ENCODE data around the gene JAM3.

The JAM3 gene

DNA sequence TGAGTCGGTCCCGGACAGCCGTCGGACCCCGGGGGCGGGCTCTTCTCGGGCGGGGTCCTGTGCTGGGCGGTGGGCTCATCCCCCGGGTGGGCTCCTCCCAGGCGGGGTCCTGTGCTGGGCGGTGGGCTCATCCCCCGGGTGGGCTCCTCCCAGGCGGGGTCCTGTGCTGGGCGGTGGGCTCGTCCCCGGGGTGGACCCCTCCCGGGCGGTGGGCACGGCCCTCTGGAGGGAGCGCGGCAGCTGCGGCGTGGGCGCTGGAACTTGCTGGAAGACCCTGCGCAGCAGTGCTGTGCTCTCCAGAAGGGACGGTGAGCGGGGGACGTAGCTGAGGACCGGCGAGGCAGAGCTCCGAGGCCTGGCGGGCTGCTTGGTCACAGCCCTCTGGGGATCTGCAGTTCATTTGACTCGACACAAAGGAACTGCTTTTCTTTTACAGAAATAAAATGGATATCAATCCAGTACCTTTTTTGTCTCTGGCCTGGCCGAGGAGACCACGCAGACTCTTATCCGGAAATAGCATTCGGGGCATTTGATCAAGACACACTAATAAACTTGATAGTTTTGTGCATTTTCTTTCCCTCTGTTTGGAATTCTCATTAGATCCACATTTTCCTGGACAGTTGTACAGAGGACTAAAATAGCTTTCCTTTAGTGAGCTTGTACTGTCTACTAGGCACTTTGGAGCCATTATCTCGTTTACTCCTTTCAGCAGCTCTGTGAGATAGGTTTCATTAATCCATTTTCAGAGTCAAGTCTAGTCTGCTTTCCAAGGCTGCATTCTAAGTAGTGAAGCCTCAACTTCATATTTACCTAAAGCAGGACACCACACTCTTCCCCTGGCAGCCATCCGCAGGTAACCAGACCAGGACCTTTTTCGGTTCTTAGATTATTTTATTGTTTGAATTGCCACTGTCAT, 812 bp downstream of the JAM3 start:
- no peak overlapping the region for H4K91ac ChIP-seq (ENCODE audit: low read depth, low read length, poor library complexity)
- no peaks in the 10 kb centered on the region for H3K27me3 ChIP-seq (ENCODE audit: control insufficient read depth in 3 of 3, insufficient read depth in 3 of 3, low read depth in 1 of 3, low read length in 3 of 3)
- peak overlapping the region; percentile 78 for H3K9ac ChIP-seq (ENCODE audit: low read depth, low read length, poor library complexity)
- peak overlapping the region; percentile 19 for H2BK15ac ChIP-seq (ENCODE audit: low read length)
- H2BK120ac ChIP-seq (ENCODE audit: low read depth, low read length) = no peak overlapping the region
- peak overlapping the region; percentile 75 for H3K4me2 ChIP-seq (ENCODE audit: insufficient read depth, low read length, poor library complexity, severe bottlenecking)
- H3K79me1 ChIP-seq (ENCODE audit: low read depth, low read length) = peaks cover 2% of the 10 kb centered on the region
- peak overlapping the region; percentile 92 for H3K18ac ChIP-seq (ENCODE audit: low read length)
- no peaks in the 10 kb centered on the region for H3K9me3 ChIP-seq (replicated peaks in 1 of 2; ENCODE audit: control insufficient read depth in 2 of 2, insufficient read depth in 1 of 2, low read depth in 1 of 2, low read length in 2 of 2)
- H2BK12ac ChIP-seq (ENCODE audit: low read length) = no peak overlapping the region
- no peak overlapping the region for H3K27ac ChIP-seq (replicated peaks; ENCODE audit: low read length)
- WGBS, 2 donors (ENCODE audit: extremely low coverage in 2 of 2, insufficient read length in 2 of 2, insufficient replicate concordance in 1 of 2) = no CpG with 5 or more reads among the region's 41 CpGs
- no peak overlapping the region for H3K4ac ChIP-seq (ENCODE audit: low read length)
- no peak for DNase-seq (ENCODE audit: low spot score)
- peaks cover 8 to 42% of the 10 kb centered on the region in 2 donors for H3K4me1 ChIP-seq (ENCODE audit: control insufficient read depth in 2 of 2, insufficient read depth in 1 of 2, low read depth in 1 of 2, low read length in 2 of 2)
- peak overlapping the region; percentile 76 for H3K23ac ChIP-seq (ENCODE audit: low read depth, low read length, poor library complexity)
- H2AFZ ChIP-seq (ENCODE audit: low read length) = peak overlapping the region; percentile 96
- peak overlapping the region; percentile 77 for H2BK5ac ChIP-seq (ENCODE audit: low read length)
- H3K36me3 ChIP-seq (replicated peaks in 1 of 2; ENCODE audit: control insufficient read depth in 2 of 2, insufficient read depth in 2 of 2, low read length in 2 of 2) = no peaks in the 10 kb centered on the region
- H2AK5ac ChIP-seq (ENCODE audit: low read depth, low read length) = no peak overlapping the region
- H3K14ac ChIP-seq (ENCODE audit: low read length) = peak overlapping the region; percentile 85
- H4K8ac ChIP-seq (ENCODE audit: low read depth, low read length) = no peak overlapping the region
- H3K4me3 ChIP-seq (ENCODE audit: low read length in 2 of 2) = peak overlapping the region; percentile 88 to 100

DNA sequence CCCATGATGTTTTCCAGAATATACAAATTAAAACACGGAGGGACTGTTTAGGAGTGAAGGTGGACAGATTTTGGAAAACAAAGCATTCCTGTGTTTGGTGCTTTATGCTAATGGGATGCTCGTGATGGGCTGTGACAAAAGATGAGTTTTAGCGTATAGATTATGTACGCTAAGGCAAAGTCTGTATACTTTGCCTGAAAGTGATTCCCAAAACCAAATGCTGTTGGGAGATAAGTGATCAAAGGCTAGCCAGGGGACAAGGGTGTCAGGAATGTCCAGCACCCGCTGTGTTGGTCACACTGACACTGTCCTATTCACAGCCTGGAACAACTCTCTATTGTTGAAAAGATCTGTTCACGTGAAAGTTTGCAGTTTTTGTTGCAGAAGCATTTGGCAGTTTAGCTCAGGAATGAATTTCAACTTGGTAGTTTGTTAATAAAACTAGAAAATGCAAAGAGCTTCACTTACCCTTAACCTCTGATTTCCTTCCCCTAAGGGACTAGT, 1.5 kb downstream of the JAM3 start:
- no peak overlapping the region for H2AFZ ChIP-seq (ENCODE audit: low read length)
- peak overlapping the region in 1 of 2 donors; percentile 88 for H3K4me3 ChIP-seq (ENCODE audit: low read length in 2 of 2)
- no peak overlapping the region for H2BK12ac ChIP-seq (ENCODE audit: low read length)
- H4K8ac ChIP-seq (ENCODE audit: low read depth, low read length) = no peak overlapping the region
- H3K36me3 ChIP-seq (replicated peaks in 1 of 2; ENCODE audit: control insufficient read depth in 2 of 2, insufficient read depth in 2 of 2, low read length in 2 of 2) = no peaks in the 10 kb centered on the region
- H2BK15ac ChIP-seq (ENCODE audit: low read length) = no peak overlapping the region
- no peak overlapping the region for H3K4ac ChIP-seq (ENCODE audit: low read length)
- H2AK5ac ChIP-seq (ENCODE audit: low read depth, low read length) = no peak overlapping the region
- H2BK120ac ChIP-seq (ENCODE audit: low read depth, low read length) = no peak overlapping the region
- H2BK5ac ChIP-seq (ENCODE audit: low read length) = no peak overlapping the region
- H3K27ac ChIP-seq (replicated peaks; ENCODE audit: low read length) = no peak overlapping the region
- H3K9me3 ChIP-seq (replicated peaks in 1 of 2; ENCODE audit: control insufficient read depth in 2 of 2, insufficient read depth in 1 of 2, low read depth in 1 of 2, low read length in 2 of 2) = no peaks in the 10 kb centered on the region
- H4K91ac ChIP-seq (ENCODE audit: low read depth, low read length, poor library complexity) = no peak overlapping the region
- H3K23ac ChIP-seq (ENCODE audit: low read depth, low read length, poor library complexity) = no peak overlapping the region
- no peaks in the 10 kb centered on the region for H3K27me3 ChIP-seq (ENCODE audit: control insufficient read depth in 3 of 3, insufficient read depth in 3 of 3, low read depth in 1 of 3, low read length in 3 of 3)
- H3K14ac ChIP-seq (ENCODE audit: low read length) = no peak overlapping the region
- H3K9ac ChIP-seq (ENCODE audit: low read depth, low read length, poor library complexity) = no peak overlapping the region
- H3K4me2 ChIP-seq (ENCODE audit: insufficient read depth, low read length, poor library complexity, severe bottlenecking) = no peak overlapping the region
- H3K79me1 ChIP-seq (ENCODE audit: low read depth, low read length) = peaks cover 5% of the 10 kb centered on the region
- no CpG with 5 or more reads among the region's 6 CpGs for WGBS, 2 donors (ENCODE audit: extremely low coverage in 2 of 2, insufficient read length in 2 of 2, insufficient replicate concordance in 1 of 2)
- H3K4me1 ChIP-seq (ENCODE audit: control insufficient read depth in 2 of 2, insufficient read depth in 1 of 2, low read depth in 1 of 2, low read length in 2 of 2) = peaks cover 8 to 42% of the 10 kb centered on the region in 2 donors
- H3K18ac ChIP-seq (ENCODE audit: low read length) = no peak overlapping the region
- no peak for DNase-seq (ENCODE audit: low spot score)

DNA sequence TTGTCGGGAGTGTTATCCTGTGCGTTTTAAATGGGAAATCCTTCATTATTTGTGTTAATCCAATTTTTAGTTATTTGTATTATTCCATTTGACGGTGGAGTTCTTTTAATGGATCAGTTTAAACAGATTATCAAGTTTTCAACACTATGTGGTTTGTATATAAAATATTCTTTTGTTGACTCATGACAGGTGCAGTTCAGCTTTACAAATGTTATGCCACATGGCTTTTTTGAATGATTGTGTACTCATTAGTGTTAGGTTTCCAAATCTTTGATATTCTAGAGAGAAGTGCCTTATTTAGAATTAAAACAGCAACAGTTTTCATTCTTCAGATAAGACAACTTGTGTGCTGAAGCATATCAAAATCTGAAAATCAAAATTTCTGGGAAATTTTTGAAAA, 2.4 kb downstream of the JAM3 start:
- Histone ChIP-seq H3K9me3 (replicated peaks in 1 of 2; ENCODE audit: control insufficient read depth in 2 of 2, insufficient read depth in 1 of 2, low read depth in 1 of 2, low read length in 2 of 2) (no peaks in the 10 kb centered on the region), H3K23ac (ENCODE audit: low read depth, low read length, poor library complexity) (no peak overlapping the region), H4K91ac (ENCODE audit: low read depth, low read length, poor library complexity) (no peak overlapping the region), H3K27me3 (ENCODE audit: control insufficient read depth in 3 of 3, insufficient read depth in 3 of 3, low read depth in 1 of 3, low read length in 3 of 3) (no peaks in the 10 kb centered on the region), H3K4me1 (ENCODE audit: control insufficient read depth in 2 of 2, insufficient read depth in 1 of 2, low read depth in 1 of 2, low read length in 2 of 2) (peaks cover 8 to 42% of the 10 kb centered on the region in 2 donors), H2AK5ac (ENCODE audit: low read depth, low read length) (no peak overlapping the region), H3K4ac (ENCODE audit: low read length) (no peak overlapping the region), H3K9ac (ENCODE audit: low read depth, low read length, poor library complexity) (no peak overlapping the region), H3K4me3 (ENCODE audit: low read length in 2 of 2) (no peak overlapping the region), H2BK12ac (ENCODE audit: low read length) (no peak overlapping the region), H3K36me3 (replicated peaks in 1 of 2; ENCODE audit: control insufficient read depth in 2 of 2, insufficient read depth in 2 of 2, low read length in 2 of 2) (no peaks in the 10 kb centered on the region), H3K4me2 (ENCODE audit: insufficient read depth, low read length, poor library complexity, severe bottlenecking) (no peak overlapping the region), H2BK15ac (ENCODE audit: low read length) (no peak overlapping the region), H2BK5ac (ENCODE audit: low read length) (no peak overlapping the region), H3K14ac (ENCODE audit: low read length) (no peak overlapping the region), H2BK120ac (ENCODE audit: low read depth, low read length) (no peak overlapping the region), H4K8ac (ENCODE audit: low read depth, low read length) (no peak overlapping the region), H3K79me1 (ENCODE audit: low read depth, low read length) (peaks cover 5% of the 10 kb centered on the region), H3K27ac (replicated peaks; ENCODE audit: low read length) (no peak overlapping the region), H2AFZ (ENCODE audit: low read length) (no peak overlapping the region), H3K18ac (ENCODE audit: low read length) (no peak overlapping the region)
- no peak for DNase-seq (ENCODE audit: low spot score)
- WGBS, 2 donors (ENCODE audit: extremely low coverage in 2 of 2, insufficient read length in 2 of 2, insufficient replicate concordance in 1 of 2) = no CpG with 5 or more reads among the region's 3 CpGs

GRCh38 chr11:134071766-134072402, 3.0 kb downstream of the JAM3 start:
- no peak overlapping the region for H3K27ac ChIP-seq (replicated peaks; ENCODE audit: low read length)
- H3K36me3 ChIP-seq (replicated peaks in 1 of 2; ENCODE audit: control insufficient read depth in 2 of 2, insufficient read depth in 2 of 2, low read length in 2 of 2) = no peaks in the 10 kb centered on the region
- no peak overlapping the region for H3K4ac ChIP-seq (ENCODE audit: low read length)
- H3K4me2 ChIP-seq (ENCODE audit: insufficient read depth, low read length, poor library complexity, severe bottlenecking) = no peak overlapping the region
- no peak overlapping the region for H2BK5ac ChIP-seq (ENCODE audit: low read length)
- no CpG with 5 or more reads among the region's 3 CpGs for WGBS, 2 donors (ENCODE audit: extremely low coverage in 2 of 2, insufficient read length in 2 of 2, insufficient replicate concordance in 1 of 2)
- peaks cover 5% of the 10 kb centered on the region for H3K79me1 ChIP-seq (ENCODE audit: low read depth, low read length)
- peaks cover 8 to 39% of the 10 kb centered on the region in 2 donors for H3K4me1 ChIP-seq (ENCODE audit: control insufficient read depth in 2 of 2, insufficient read depth in 1 of 2, low read depth in 1 of 2, low read length in 2 of 2)
- no peak overlapping the region for H2BK15ac ChIP-seq (ENCODE audit: low read length)
- H2AK5ac ChIP-seq (ENCODE audit: low read depth, low read length) = no peak overlapping the region
- H3K14ac ChIP-seq (ENCODE audit: low read length) = no peak overlapping the region
- H2BK120ac ChIP-seq (ENCODE audit: low read depth, low read length) = no peak overlapping the region
- H3K9me3 ChIP-seq (replicated peaks in 1 of 2; ENCODE audit: control insufficient read depth in 2 of 2, insufficient read depth in 1 of 2, low read depth in 1 of 2, low read length in 2 of 2) = no peaks in the 10 kb centered on the region
- H3K4me3 ChIP-seq (ENCODE audit: low read length in 2 of 2) = no peak overlapping the region
- no peak overlapping the region for H3K23ac ChIP-seq (ENCODE audit: low read depth, low read length, poor library complexity)
- no peak overlapping the region for H3K18ac ChIP-seq (ENCODE audit: low read length)
- no peak for DNase-seq (ENCODE audit: low spot score)
- H3K27me3 ChIP-seq (ENCODE audit: control insufficient read depth in 3 of 3, insufficient read depth in 3 of 3, low read depth in 1 of 3, low read length in 3 of 3) = no peaks in the 10 kb centered on the region
- no peak overlapping the region for H3K9ac ChIP-seq (ENCODE audit: low read depth, low read length, poor library complexity)
- H4K8ac ChIP-seq (ENCODE audit: low read depth, low read length) = no peak overlapping the region
- H2BK12ac ChIP-seq (ENCODE audit: low read length) = no peak overlapping the region
- no peak overlapping the region for H4K91ac ChIP-seq (ENCODE audit: low read depth, low read length, poor library complexity)
- no peak overlapping the region for H2AFZ ChIP-seq (ENCODE audit: low read length)
